Esophagus muscularis mucosa (tissue), 4 donors: Measurements from ENCODE around the gene G6PC3. TPM values are rescaled to one million over a fixed set of nuclear protein-coding genes. Genes with fewer than 3 reads are reported as not detected.
"Not testable (repeated sequence)": the region's sequence is repeated elsewhere in the genome, so short reads cannot be mapped to it uniquely, and the experiment has no call there.

ENCODE experiments used
- DNase-seq: peaks from one replicate; pipeline ENCODE4 v3.0.0-alpha.2; 2017; ENCODE audit errors: extremely low spot score
- H3K27ac ChIP-seq, 4 donors: fragments of 200-600 bp; sonication (generic); replicated peaks in 1 of 4; 1 replicate in 3 of 4; 2 replicates in 1 of 4; pipeline ENCODE4 v1.5.1; 2016 to 2019; ENCODE audit warnings: mild to moderate bottlenecking in 1 of 4
- H3K27me3 ChIP-seq, 4 donors: fragments of 200-600 bp; sonication (generic); one replicate each; pipeline versions ENCODE4 v1.5.1 to v1.6.0; 2016 to 2019
- H3K36me3 ChIP-seq, 4 donors: fragments of 200-600 bp; sonication (generic); one replicate each; pipeline ENCODE4 v1.5.1; 2016 to 2019
- H3K4me1 ChIP-seq, 4 donors: fragments of 200-600 bp; sonication (generic); one replicate each; pipeline ENCODE4 v1.5.1; 2016 to 2019
- H3K4me3 ChIP-seq, 4 donors: fragments of 200-600 bp; sonication (generic); 1 replicate in 2 of 4; 2 replicates in 2 of 4; pipeline ENCODE4 v1.5.1; 2016 to 2019; ENCODE audit warnings: mild to moderate bottlenecking in 4 of 4, moderate library complexity in 1 of 4
- H3K9me3 ChIP-seq, 4 donors: fragments of 200-600 bp; sonication (generic); 1 replicate in 3 of 4; 2 replicates in 1 of 4; pipeline ENCODE4 v1.5.1; 2016 to 2019
- EP300 ChIP-seq: sonication (generic); formaldehyde crosslinking; IDR thresholded peaks from one replicate; pipeline ENCODE4 v1.6.1; 2017; ENCODE audit warnings: antibody characterized with exemption
- POLR2A ChIP-seq: fragments of 450-650 bp; IDR thresholded peaks from one replicate; pipeline ENCODE4 v1.6.1; 2017; ENCODE audit warnings: antibody characterized with exemption, moderate library complexity, mild to moderate bottlenecking, low read depth
- POLR2AphosphoS5 ChIP-seq, 2 donors: sonication (generic); formaldehyde crosslinking; IDR thresholded peaks; one replicate each; pipeline ENCODE4 v1.6.1; 2017; ENCODE audit warnings: antibody characterized with exemption in 2 of 2
- WGBS: methylation state at CpG from one replicate; pipeline ENCODE4 v1.1.5; 2018; 5-methylcytosine and 5-hydroxymethylcytosine counted together
- intact Hi-C: fragments of 100-400 bp; cut with DNase I; formaldehyde crosslinking; loops from one replicate; pipeline ENCODE4 v1.15.1; 2023
- total RNA-seq, 4 donors: library from RNA; depleted of rRNA; stranded (reverse); fragments of >200 nt; gene quantifications; one replicate each; pipeline versions ENCODE4 v1.1.0 to v1.2.1, GENCODE V29; 2016
- TF ChIP-seq, protein P1 (sequence below), 3 experiments: fragments of 200-600 bp in 2 of 3; fragments of 450-650 bp in 1 of 3; sonication (generic) in 2 of 3; IDR thresholded peaks; one replicate each; pipeline ENCODE4 v1.5.1; 2017 to 2019; ENCODE audit warnings: antibody characterized with exemption in 3 of 3, mild to moderate bottlenecking in 2 of 3, moderate library complexity in 1 of 3

The G6PC3 gene
- total RNA-seq, 4 donors from 2014 or later: 23.9 to 37.5 (median 30.7) TPM

DNA sequence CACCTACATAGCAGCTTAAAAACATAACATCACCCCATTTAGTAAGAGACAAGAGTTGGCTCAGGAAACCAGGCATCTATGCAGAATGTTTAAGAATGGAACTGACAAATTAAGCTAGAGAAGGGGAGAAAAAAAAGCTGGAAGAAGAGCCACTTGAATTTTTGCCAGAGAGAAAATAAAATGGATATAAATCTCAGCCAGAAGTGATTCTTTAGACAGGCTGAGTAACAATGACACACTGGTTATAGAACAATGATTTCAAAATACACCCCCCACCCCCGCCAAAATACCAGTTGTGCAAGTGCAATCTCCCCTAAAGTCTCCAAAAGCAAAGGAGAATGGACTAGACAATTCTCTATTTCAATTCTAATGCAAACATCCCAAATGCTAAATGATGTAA is 26.5 kb upstream of the G6PC3 start:
- H3K4me1 ChIP-seq: peaks cover 38 to 60% (median 54%) of the 10 kb centered on the region in 4 donors
- H3K4me3 ChIP-seq: no peak overlapping the region
- WGBS: 41% methylated on average over 1 of the region's 1 CpG
- no peak for TF ChIP-seq POLR2A
- TF ChIP-seq POLR2AphosphoS5 (IDR thresholded peaks at IDR 0.05): peak in 1 of 2 donors; percentile 24
- H3K27ac ChIP-seq: peak overlapping the region; percentile 64 to 86 (median 75)
- no peaks in the 10 kb centered on the region for H3K27me3 ChIP-seq
- peaks cover 0 to 27% (median 17%) of the 10 kb centered on the region in 4 donors for H3K36me3 ChIP-seq
- DNase-seq: no peak
- no peaks in the 10 kb centered on the region for H3K9me3 ChIP-seq
- intact Hi-C loops: no loop called here

DNA sequence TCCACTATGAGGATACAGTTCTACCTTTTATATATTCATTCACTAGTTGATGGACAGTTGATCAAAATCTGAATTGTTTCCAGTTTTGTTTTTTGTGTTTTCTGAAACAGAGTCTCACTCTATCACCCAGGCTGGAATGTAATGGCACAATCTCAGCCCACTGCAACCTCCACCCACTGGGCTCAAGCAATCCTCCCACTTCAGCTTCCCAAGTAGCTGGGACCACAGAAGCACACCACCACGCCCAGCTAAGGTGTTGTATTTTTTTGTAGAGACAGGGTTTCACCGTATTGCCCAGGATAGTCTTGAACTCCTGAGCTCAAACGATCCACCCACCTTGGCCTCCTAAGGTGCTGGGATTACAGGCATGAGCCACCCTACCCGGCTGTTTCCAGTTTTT is 25.0 kb upstream of the G6PC3 start:
- Histone ChIP-seq H3K27ac (no peak overlapping the region), H3K4me1 (peaks cover 28 to 51% (median 43%) of the 10 kb centered on the region in 4 donors), H3K9me3 (no peaks in the 10 kb centered on the region), H3K4me3 (no peak overlapping the region), H3K27me3 (no peaks in the 10 kb centered on the region), H3K36me3 (peaks cover 12 to 35% (median 30%) of the 10 kb centered on the region in 4 donors)
- intact Hi-C loops: no loop called here
- TF ChIP-seq POLR2A (no peak), POLR2AphosphoS5 (IDR thresholded peaks at IDR 0.05) (no peak), EP300 (no peak)
- no peak for DNase-seq
- 94% methylated on average over 4 of the region's 4 CpGs for WGBS

DNA sequence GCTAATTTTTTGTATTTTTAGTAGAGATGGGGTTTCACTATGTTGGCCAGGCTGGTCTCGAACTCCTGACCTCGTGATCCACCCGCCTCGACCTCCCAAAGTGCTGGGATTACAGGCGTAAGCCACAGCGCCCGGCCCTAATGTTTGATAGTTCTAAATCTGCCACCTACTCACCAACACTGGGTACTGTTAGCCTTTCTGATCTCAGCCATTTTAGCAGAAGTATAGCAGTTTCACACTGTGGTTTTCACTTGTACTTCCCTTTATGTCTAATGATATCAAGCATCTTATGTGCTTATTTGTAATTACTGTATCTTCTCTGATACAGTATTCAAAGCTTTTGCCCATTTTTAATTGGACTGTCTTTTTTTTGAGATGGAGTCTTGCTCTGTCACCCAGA is 23.6 kb upstream of the G6PC3 start:
- peaks cover 17 to 38% (median 29%) of the 10 kb centered on the region in 4 donors for H3K4me1 ChIP-seq
- WGBS: 100% methylated on average over 4 of the region's 7 CpGs
- H3K9me3 ChIP-seq, intact Hi-C loops, H3K27me3 ChIP-seq, H3K27ac ChIP-seq, DNase-seq, H3K4me3 ChIP-seq: not testable (repeated sequence)
- H3K36me3 ChIP-seq: peaks cover 20 to 49% (median 44%) of the 10 kb centered on the region in 4 donors

DNA sequence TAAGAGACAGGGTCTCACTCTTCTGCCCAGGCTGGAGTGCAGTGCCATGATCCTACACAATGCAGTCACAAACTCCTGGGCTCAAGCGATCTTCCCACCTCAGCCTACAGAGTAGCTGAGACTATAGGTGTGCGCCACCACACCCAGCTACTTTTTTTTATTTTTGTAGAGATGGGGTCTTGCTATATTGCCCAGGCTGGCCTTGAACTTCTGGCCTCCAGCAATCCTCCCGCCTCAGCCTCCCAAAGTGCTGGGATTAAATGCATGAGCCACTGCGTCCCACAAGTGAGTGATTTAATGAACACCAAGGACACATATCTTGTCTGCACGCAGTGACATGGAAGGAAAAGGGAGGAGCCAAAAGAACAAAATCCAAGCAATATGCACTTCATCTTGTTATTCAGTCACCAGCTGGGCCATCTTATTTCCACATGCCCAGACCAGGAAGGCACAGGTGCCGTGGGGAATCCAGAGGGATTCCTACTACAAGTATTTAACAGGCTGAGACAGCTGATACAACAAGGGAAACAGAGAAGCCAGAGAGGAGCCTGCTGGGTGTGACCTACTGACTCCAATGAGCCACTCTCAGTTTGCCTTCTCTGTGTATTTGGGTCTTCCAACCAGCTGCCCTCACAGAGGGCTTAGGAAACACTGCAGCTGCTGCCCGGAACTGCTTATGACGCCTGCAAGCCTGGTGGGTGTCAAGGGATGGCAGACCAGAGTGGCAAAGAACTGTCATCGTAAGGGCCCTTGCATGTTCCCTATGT is 21.1 kb upstream of the G6PC3 start:
- 89% methylated on average over 9 of the region's 9 CpGs for WGBS
- Histone ChIP-seq H3K4me1 (peaks cover 9 to 30% (median 13%) of the 10 kb centered on the region in 4 donors), H3K27ac (no peak overlapping the region), H3K9me3 (no peaks in the 10 kb centered on the region), H3K36me3 (peaks cover 28 to 71% (median 57%) of the 10 kb centered on the region in 4 donors), H3K4me3 (no peak overlapping the region), H3K27me3 (no peaks in the 10 kb centered on the region)
- TF ChIP-seq POLR2A (no peak), POLR2AphosphoS5 (IDR thresholded peaks at IDR 0.05) (no peak), EP300 (no peak)
- TF ChIP-seq, protein P1, sequence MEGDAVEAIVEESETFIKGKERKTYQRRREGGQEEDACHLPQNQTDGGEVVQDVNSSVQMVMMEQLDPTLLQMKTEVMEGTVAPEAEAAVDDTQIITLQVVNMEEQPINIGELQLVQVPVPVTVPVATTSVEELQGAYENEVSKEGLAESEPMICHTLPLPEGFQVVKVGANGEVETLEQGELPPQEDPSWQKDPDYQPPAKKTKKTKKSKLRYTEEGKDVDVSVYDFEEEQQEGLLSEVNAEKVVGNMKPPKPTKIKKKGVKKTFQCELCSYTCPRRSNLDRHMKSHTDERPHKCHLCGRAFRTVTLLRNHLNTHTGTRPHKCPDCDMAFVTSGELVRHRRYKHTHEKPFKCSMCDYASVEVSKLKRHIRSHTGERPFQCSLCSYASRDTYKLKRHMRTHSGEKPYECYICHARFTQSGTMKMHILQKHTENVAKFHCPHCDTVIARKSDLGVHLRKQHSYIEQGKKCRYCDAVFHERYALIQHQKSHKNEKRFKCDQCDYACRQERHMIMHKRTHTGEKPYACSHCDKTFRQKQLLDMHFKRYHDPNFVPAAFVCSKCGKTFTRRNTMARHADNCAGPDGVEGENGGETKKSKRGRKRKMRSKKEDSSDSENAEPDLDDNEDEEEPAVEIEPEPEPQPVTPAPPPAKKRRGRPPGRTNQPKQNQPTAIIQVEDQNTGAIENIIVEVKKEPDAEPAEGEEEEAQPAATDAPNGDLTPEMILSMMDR (IDR thresholded peaks at IDR 0.05): no peak
- DNase-seq: no peak
- intact Hi-C loops: no loop called here

DNA sequence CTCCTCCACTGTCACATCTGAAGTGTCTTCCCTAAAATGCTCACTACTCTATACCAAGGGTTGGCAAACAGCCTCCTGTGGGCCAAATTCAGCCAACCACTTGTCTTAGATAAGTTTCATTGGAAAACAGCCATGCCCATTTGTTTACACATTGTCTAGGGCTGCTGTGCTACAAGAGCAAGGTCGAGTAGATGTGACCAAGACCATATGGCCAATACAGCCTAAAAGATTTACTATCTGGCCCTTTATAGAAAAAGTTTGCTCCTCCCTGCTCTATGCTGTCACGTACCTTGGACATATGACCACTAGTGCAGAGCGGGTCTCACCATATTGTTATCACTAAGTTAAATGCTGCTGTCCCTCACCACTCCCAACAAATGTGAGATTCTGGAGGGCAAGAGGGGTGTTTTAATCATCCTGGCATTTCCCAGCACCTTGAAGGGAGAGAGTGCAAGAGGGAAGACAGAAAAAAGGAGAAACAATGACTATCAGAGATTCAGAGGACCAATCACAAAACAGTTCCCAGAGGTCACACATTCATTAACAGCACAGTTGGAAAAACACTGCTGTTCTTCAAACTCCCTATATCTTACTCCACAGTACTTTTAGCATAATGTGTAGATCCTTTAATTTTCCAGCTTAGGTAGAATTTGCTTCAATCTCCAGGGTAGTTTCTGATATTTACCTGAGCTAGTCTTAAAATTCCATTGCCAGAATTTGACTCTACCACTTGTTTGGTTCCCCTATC is 17.2 kb upstream of the G6PC3 start:
- no peaks in the 10 kb centered on the region for H3K9me3 ChIP-seq
- no peak for DNase-seq
- intact Hi-C loops: no loop called here
- H3K36me3 ChIP-seq: peaks cover 33 to 82% (median 65%) of the 10 kb centered on the region in 4 donors
- WGBS: 62% methylated on average over 3 of the region's 3 CpGs
- no peaks in the 10 kb centered on the region for H3K27me3 ChIP-seq
- TF ChIP-seq, protein P1 (IDR thresholded peaks at IDR 0.05): no peak
- no peak for TF ChIP-seq EP300
- no peak for TF ChIP-seq POLR2AphosphoS5 (IDR thresholded peaks at IDR 0.05)
- no peak for TF ChIP-seq POLR2A
- H3K27ac ChIP-seq: no peak overlapping the region
- H3K4me3 ChIP-seq: no peak overlapping the region
- H3K4me1 ChIP-seq: peaks cover 7 to 19% (median 12%) of the 10 kb centered on the region in 4 donors
